Measurements from ENCODE around the gene IMPDH2. TPM values are rescaled to one million over a fixed set of nuclear protein-coding genes. Genes with fewer than 3 reads are reported as not detected.

Gene IMPDH2
- polyA plus RNA-seq, 3 donors, result 20.8 to 67.3 (median 21.0) TPM

DNA sequence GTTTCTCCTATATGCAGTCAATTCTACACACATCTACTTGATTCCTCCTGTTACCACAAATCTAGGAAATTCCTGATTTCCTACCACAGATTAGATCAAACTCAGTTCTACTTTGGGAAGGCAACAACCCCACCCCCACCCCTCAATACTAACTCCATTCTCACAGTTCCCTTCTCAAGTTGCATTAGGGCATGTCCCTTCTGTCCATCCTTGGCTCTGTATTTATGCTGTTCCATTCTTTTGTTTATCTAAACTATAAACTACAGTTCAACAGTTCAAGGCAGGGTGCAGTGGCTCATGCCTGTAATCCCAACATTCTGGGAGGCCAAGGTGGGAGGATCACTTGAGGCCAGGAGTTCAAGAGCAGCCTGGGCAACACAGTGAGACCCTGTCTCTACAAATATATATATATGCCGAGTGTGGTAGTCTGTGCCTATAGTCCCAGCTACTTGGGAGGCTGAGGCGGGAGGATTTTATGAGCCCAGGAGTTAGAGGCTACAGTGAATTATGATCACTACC, 25.2 kb upstream of the IMPDH2 start:
- H4K20me1 ChIP-seq (ENCODE audit: insufficient read depth, low read length), result peaks cover 45% of the 10 kb centered on the region
- DNase-seq, result no peak
- Mint-ChIP-seq H3K4me3 (no peak overlapping the region), H3K27me3 (ENCODE audit: low read depth in 3 of 3) (peaks cover 0 to 2% (median 0%) of the 10 kb centered on the region in 3 donors), H3K27ac (peak overlapping the region in 2 of 7 donors; percentile 15 to 27), H3K4me1 (no peaks in the 10 kb centered on the region), H3K9me3 (no peaks in the 10 kb centered on the region), H3K36me3 (peaks cover 59 to 87% of the 10 kb centered on the region in 2 donors)
- intact Hi-C loops (cut with micrococcal nuclease), result no loop called here
- H3K36me3 ChIP-seq (replicated peaks in 1 of 2; ENCODE audit: control insufficient read depth in 1 of 2, insufficient read depth in 2 of 2, low read length in 2 of 2), result peaks cover 51 to 85% of the 10 kb centered on the region in 2 donors
- peak overlapping the region in 1 of 2 donors; percentile 17 for H3K27ac ChIP-seq (ENCODE audit: low read depth in 1 of 2, low read length in 2 of 2)
- no peak overlapping the region for H3K9ac ChIP-seq (ENCODE audit: insufficient read depth, low read length, poor library complexity, severe bottlenecking)
- no peak overlapping the region for H3K4me3 ChIP-seq (replicated peaks in 1 of 3; ENCODE audit: low read depth in 2 of 3, low read length in 3 of 3)
- TF ChIP-seq, protein P1, sequence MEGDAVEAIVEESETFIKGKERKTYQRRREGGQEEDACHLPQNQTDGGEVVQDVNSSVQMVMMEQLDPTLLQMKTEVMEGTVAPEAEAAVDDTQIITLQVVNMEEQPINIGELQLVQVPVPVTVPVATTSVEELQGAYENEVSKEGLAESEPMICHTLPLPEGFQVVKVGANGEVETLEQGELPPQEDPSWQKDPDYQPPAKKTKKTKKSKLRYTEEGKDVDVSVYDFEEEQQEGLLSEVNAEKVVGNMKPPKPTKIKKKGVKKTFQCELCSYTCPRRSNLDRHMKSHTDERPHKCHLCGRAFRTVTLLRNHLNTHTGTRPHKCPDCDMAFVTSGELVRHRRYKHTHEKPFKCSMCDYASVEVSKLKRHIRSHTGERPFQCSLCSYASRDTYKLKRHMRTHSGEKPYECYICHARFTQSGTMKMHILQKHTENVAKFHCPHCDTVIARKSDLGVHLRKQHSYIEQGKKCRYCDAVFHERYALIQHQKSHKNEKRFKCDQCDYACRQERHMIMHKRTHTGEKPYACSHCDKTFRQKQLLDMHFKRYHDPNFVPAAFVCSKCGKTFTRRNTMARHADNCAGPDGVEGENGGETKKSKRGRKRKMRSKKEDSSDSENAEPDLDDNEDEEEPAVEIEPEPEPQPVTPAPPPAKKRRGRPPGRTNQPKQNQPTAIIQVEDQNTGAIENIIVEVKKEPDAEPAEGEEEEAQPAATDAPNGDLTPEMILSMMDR (IDR thresholded peaks at IDR 0.05), result no peak
- no peak overlapping the region for H3K4me2 ChIP-seq (replicated peaks; ENCODE audit: extremely low read depth, low read length, poor library complexity, severe bottlenecking)
- H2AFZ ChIP-seq (ENCODE audit: insufficient read depth, low read depth, low read length, poor library complexity, severe bottlenecking), result no peak overlapping the region
- no peaks in the 10 kb centered on the region for H3K27me3 ChIP-seq (ENCODE audit: control insufficient read depth in 2 of 2, insufficient read depth in 2 of 2, low read length in 2 of 2)
- no peaks in the 10 kb centered on the region for H3K4me1 ChIP-seq (ENCODE audit: control insufficient read depth in 1 of 2, insufficient read depth in 2 of 2, low read length in 2 of 2)
- no peaks in the 10 kb centered on the region for H3K9me3 ChIP-seq (replicated peaks in 1 of 2; ENCODE audit: control insufficient read depth in 1 of 2, insufficient read depth in 1 of 2, low read length in 2 of 2)
- no CpG with 5 or more reads among the region's 2 CpGs for WGBS (ENCODE audit: insufficient coverage)
- peaks cover 23% of the 10 kb centered on the region for H3K79me2 ChIP-seq (ENCODE audit: insufficient read depth, low read length)

DNA sequence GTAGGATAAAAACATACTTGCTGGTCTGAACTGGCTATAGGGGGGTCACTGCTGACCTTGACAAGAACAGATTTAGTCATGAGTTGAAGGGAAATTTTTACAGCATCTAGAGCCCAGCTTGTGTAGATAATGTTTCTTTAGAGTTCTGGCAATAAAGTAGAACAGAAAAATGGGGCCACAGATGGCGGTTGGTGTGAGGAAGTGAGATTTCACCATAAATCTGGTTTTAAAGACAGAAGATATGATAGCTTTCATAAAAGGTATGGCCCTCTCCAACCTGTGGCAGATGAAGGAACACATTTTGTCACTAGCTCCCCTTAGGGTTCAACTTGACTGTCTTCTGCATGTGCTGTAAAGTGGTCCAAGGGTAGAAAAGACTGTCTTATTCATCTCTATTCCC, 24.3 kb upstream of the IMPDH2 start:
- H3K79me2 ChIP-seq (ENCODE audit: insufficient read depth, low read length), result peaks cover 23% of the 10 kb centered on the region
- TF ChIP-seq, protein P1 (IDR thresholded peaks at IDR 0.05), result no peak
- H2AFZ ChIP-seq (ENCODE audit: insufficient read depth, low read depth, low read length, poor library complexity, severe bottlenecking), result no peak overlapping the region
- Mint-ChIP-seq H3K4me3 (no peak overlapping the region), H3K4me1 (no peaks in the 10 kb centered on the region), H3K9me3 (no peaks in the 10 kb centered on the region), H3K27ac (no peak overlapping the region), H3K27me3 (ENCODE audit: low read depth in 3 of 3) (peaks cover 0 to 2% (median 0%) of the 10 kb centered on the region in 3 donors), H3K36me3 (peaks cover 59 to 82% of the 10 kb centered on the region in 2 donors)
- peaks cover 55 to 90% of the 10 kb centered on the region in 2 donors for H3K36me3 ChIP-seq (replicated peaks in 1 of 2; ENCODE audit: control insufficient read depth in 1 of 2, insufficient read depth in 2 of 2, low read length in 2 of 2)
- no peak overlapping the region for H3K4me2 ChIP-seq (replicated peaks; ENCODE audit: extremely low read depth, low read length, poor library complexity, severe bottlenecking)
- WGBS (ENCODE audit: insufficient coverage), result 20% methylated on average over 1 of the region's 1 CpG
- H3K27me3 ChIP-seq (ENCODE audit: control insufficient read depth in 2 of 2, insufficient read depth in 2 of 2, low read length in 2 of 2), result no peaks in the 10 kb centered on the region
- intact Hi-C loops (cut with micrococcal nuclease), result no loop called here
- H3K4me1 ChIP-seq (ENCODE audit: control insufficient read depth in 1 of 2, insufficient read depth in 2 of 2, low read length in 2 of 2), result no peaks in the 10 kb centered on the region
- H3K4me3 ChIP-seq (replicated peaks in 1 of 3; ENCODE audit: low read depth in 2 of 3, low read length in 3 of 3), result no peak overlapping the region
- H4K20me1 ChIP-seq (ENCODE audit: insufficient read depth, low read length), result peaks cover 44% of the 10 kb centered on the region
- H3K27ac ChIP-seq (ENCODE audit: low read depth in 1 of 2, low read length in 2 of 2), result no peak overlapping the region
- no peak overlapping the region for H3K9ac ChIP-seq (ENCODE audit: insufficient read depth, low read length, poor library complexity, severe bottlenecking)
- no peak for DNase-seq
- no peaks in the 10 kb centered on the region for H3K9me3 ChIP-seq (replicated peaks in 1 of 2; ENCODE audit: control insufficient read depth in 1 of 2, insufficient read depth in 1 of 2, low read length in 2 of 2)

All from CD14-positive monocyte (primary cell).